Psoas muscle (tissue), 8 donors: ENCODE measurements around the gene RNASE7. TPM values are rescaled to one million over a fixed set of nuclear protein-coding genes. Genes with fewer than 3 reads are reported as not detected.
A peak's percentile ranks its signal among the peaks of the same experiment; 100 is the strongest.

Source experiments
- ATAC-seq, 4 donors: fragments of 200-7000 bp; cut with Tn5 transposase; one replicate each; pipeline ENCODE4 v1.9.1; 2020; ENCODE audit warnings: moderate library complexity in 3 of 4, mild to moderate bottlenecking in 2 of 4
- DNase-seq, 2 donors: peaks; one replicate each; pipeline ENCODE4 v3.0.0-alpha.2; 2020
- H3K27ac ChIP-seq: fragments of 200-600 bp; one replicate; pipeline ENCODE4 v1.8.0; 2022
- H3K27me3 ChIP-seq, 3 donors: fragments of 200-600 bp in 1 of 3; one replicate each; pipeline versions ENCODE4 v1.6.1 to v1.8.0; 2013 to 2022; ENCODE audit warnings: low read length in 2 of 3, mild to moderate bottlenecking in 2 of 3, moderate library complexity in 1 of 3; ENCODE audit not compliant: insufficient read depth in 3 of 3
- H3K36me3 ChIP-seq, 2 donors: fragments of 200-600 bp in 1 of 2; one replicate each; pipeline versions ENCODE4 v1.6.1 to v1.8.0; 2013 to 2022; ENCODE audit warnings: low read depth in 1 of 2, mild to moderate bottlenecking in 1 of 2, moderate library complexity in 1 of 2; ENCODE audit not compliant: insufficient read depth in 1 of 2
- H3K4me1 ChIP-seq: fragments of 200-600 bp; one replicate; pipeline ENCODE4 v1.8.0; 2022
- H3K4me3 ChIP-seq: fragments of 200-600 bp; one replicate; pipeline ENCODE4 v1.8.0; 2022; ENCODE audit warnings: mild to moderate bottlenecking
- H3K9me3 ChIP-seq: fragments of 200-600 bp; one replicate; pipeline ENCODE4 v1.8.0; 2022
- WGBS, 3 donors: extraction: QIAGEN DNeasy Blood & Tissue Kit; methylation state at CpG; one replicate each; pipeline versions ENCODE4 v1.1.6 to v1.1.7; 2013; 5-methylcytosine and 5-hydroxymethylcytosine counted together
- intact Hi-C, 2 donors: fragments of 100-400 bp; cut with DNase I; formaldehyde crosslinking; loops; one replicate each; pipeline versions ENCODE4 v1.11.0 to v1.14.2; 2022
- polyA plus RNA-seq, 3 donors: library from polyadenylated mRNA; stranded (reverse); fragments of 200-250 nt; gene quantifications; one replicate each; pipeline ENCODE4 v1.2.3, GENCODE V29; 2013
- total RNA-seq, 4 donors: library from RNA; stranded (reverse); fragmentation: NEBNext Ultra II Directional in 2 of 4; extraction: Animal tissue kit (Norgen Biotek cat#: 25700) in 2 of 4; gene quantifications; one replicate each; pipeline versions ENCODE4 v1.2.1 to v1.2.4, GENCODE V29; 2021 to 2023
- TF ChIP-seq, protein P1 (sequence below): fragments of 200-600 bp; IDR thresholded peaks from one replicate; pipeline ENCODE4 v1.8.0; 2022; ENCODE audit warnings: antibody characterized with exemption
- donor health status: healthy with polysubstance abuse.
- donor health status: DM: no; HTN: no; CAD: no; lungs with moderate emphysema.
- donor health status: Bipolar disorder and iron deficiency.
- donor health status: healthy.
- donor health status: DM: yes; HTN: yes; CAD: no.
- donor health status: DM: no; HTN: no; CAD: no.
- donor health status: DM: no; HTN: no; CAD: no.
- donor health status: DM: yes; HTN: yes; CAD: no.

RNASE7 gene
- total and polyA plus RNA-seq, 7 donors = 0.15 to 1.9 (median 0.38) TPM; not detected in 1

DNA sequence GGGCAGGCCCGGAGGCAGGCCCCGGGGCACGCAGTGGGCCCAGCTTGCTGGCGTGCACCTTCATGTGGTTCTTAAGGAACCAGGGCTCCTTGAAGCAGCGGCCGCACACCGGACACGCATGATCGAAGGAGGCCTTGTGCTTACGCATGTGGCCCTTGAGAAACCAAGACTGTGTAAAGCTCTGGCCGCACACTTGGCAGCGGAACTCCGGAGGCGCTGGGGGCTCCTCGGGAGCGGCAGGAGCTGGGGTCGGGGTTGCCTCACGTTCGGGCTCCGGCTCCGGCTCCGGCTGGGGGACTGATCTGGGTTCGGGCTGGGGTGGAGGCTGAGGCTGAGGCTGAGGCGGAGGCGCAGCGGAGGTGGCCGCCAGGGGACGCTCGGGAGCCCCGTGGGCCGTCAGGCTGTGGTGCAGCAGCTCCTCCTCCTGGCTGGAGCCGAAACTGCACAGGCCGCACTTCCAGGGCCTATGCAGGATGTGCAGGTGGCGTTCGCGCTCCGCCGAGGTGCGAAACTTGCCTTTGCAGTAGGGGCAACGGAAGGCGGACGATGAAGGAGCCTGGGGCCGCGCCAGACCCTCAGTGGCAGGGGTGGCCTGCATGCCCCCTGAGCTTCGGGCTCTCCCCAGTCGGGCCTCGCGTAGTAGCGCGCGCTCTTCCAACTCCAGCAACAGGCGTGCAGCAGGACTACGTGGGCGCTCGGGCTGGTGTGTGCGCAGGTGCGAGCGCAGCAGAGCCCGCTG is 50.3 kb downstream of the RNASE7 start:
- 49 to 57% (median 49%) methylated on average over 56 to 59 of the region's 59 CpGs for WGBS, 3 donors
- no peaks in the 10 kb centered on the region for H3K27me3 ChIP-seq
- peaks cover 4% of the 10 kb centered on the region for H3K4me1 ChIP-seq
- no peaks in the 10 kb centered on the region for H3K9me3 ChIP-seq
- intact Hi-C loops = loop anchor here in 1 of 2 donors (5.0 to 10.0 kb wide), 2 partner anchors 75 to 408 kb away; partner anchors contain the start of genes ANG and RNASE4
- ATAC-seq (peak; percentile 91 to 95 (median 92)), DNase-seq (peak; percentile 83 to 92)
- peaks cover 0 to 46% of the 10 kb centered on the region in 2 donors for H3K36me3 ChIP-seq
- H3K27ac ChIP-seq = no peak overlapping the region
- no peak overlapping the region for H3K4me3 ChIP-seq
- TF ChIP-seq, protein P1, sequence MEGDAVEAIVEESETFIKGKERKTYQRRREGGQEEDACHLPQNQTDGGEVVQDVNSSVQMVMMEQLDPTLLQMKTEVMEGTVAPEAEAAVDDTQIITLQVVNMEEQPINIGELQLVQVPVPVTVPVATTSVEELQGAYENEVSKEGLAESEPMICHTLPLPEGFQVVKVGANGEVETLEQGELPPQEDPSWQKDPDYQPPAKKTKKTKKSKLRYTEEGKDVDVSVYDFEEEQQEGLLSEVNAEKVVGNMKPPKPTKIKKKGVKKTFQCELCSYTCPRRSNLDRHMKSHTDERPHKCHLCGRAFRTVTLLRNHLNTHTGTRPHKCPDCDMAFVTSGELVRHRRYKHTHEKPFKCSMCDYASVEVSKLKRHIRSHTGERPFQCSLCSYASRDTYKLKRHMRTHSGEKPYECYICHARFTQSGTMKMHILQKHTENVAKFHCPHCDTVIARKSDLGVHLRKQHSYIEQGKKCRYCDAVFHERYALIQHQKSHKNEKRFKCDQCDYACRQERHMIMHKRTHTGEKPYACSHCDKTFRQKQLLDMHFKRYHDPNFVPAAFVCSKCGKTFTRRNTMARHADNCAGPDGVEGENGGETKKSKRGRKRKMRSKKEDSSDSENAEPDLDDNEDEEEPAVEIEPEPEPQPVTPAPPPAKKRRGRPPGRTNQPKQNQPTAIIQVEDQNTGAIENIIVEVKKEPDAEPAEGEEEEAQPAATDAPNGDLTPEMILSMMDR = peak; percentile 100

DNA sequence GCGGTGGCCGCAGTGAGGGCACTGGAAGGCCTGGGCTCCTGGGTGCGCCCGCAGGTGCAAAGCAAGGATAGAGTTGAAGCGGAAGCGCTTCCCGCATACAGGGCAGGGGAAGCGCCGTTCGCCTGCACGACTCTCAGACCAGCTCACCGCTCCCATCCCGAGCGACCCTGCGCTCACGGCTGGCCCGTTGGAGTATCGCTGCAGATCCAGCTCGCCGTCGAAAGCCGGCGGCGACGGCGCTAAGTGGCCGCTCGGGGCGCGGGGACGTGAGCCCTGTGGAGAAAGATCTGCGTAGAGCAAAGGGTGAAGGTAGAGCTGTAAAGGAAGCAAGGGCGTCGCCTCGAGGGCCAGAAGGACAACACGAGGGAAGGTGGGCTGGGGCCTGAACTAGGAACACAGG is 50.9 kb downstream of the RNASE7 start:
- intact Hi-C loops = loop anchor here in 1 of 2 donors (5.0 to 10.0 kb wide), 2 partner anchors 76 to 408 kb away; partner anchors contain the start of genes ANG and RNASE4
- Histone ChIP-seq H3K36me3 (peaks cover 0 to 45% of the 10 kb centered on the region in 2 donors), H3K9me3 (no peaks in the 10 kb centered on the region), H3K27ac (no peak overlapping the region), H3K4me3 (no peak overlapping the region), H3K4me1 (peaks cover 4% of the 10 kb centered on the region), H3K27me3 (no peaks in the 10 kb centered on the region)
- WGBS, 3 donors = 81 to 84% (median 81%) methylated on average over 36 of the region's 36 CpGs
- DNase-seq (no peak), ATAC-seq (no peak)
- TF ChIP-seq, protein P1 = no peak

Other genes with a start within 250 kb of the RNASE7 start
- 100 to 1,000 TPM in 2 of 4 donors, 10 to 100 TPM in 2; 94.4 to 192 (median 139) TPM for gene RNASE1, start 239.5 kb upstream of the RNASE7 start, total RNA-seq
- gene RNASE1, start 239.5 kb upstream of the RNASE7 start, polyA plus RNA-seq = 100 to 1,000 TPM in 2 of 3 donors, 10 to 100 TPM in 1; 80.2 to 117 (median 111) TPM
- not detected for gene RNASE3, start 151.0 kb upstream of the RNASE7 start, total RNA-seq
- under 1 TPM in 2 of 3 donors, not detected in 1; 0.05 to 0.51 TPM for gene RNASE3, start 151.0 kb upstream of the RNASE7 start, polyA plus RNA-seq
- 1 to 10 TPM in 1 of 4 donors, under 1 TPM in 2, not detected in 1; 0.78 to 1.1 (median 0.90) TPM for gene RNASE2, start 86.9 kb upstream of the RNASE7 start, total RNA-seq
- gene RNASE2, start 86.9 kb upstream of the RNASE7 start, polyA plus RNA-seq = 1 to 10 TPM in 2 of 3 donors, under 1 TPM in 1; 0.38 to 1.8 (median 1.1) TPM
- 10 to 100 TPM; 24.6 to 38.0 (median 29.3) TPM for gene METTL17, start 52.4 kb upstream of the RNASE7 start, total RNA-seq
- 10 to 100 TPM; 38.6 to 55.7 (median 50.7) TPM for gene METTL17, start 52.4 kb upstream of the RNASE7 start, polyA plus RNA-seq
- gene SLC39A2, start 43.1 kb upstream of the RNASE7 start, total RNA-seq = not detected
- gene SLC39A2, start 43.1 kb upstream of the RNASE7 start, polyA plus RNA-seq = under 1 TPM in 1 of 3 donors, not detected in 2; 0.04 TPM
- gene NDRG2, start 17.3 kb upstream of the RNASE7 start, total RNA-seq = 100 to 1,000 TPM; 552 to 931 (median 770) TPM
- 1,000 to 10,000 TPM in 1 of 3 donors, 100 to 1,000 TPM in 2; 328 to 2,087 (median 762) TPM for gene NDRG2, start 17.3 kb upstream of the RNASE7 start, polyA plus RNA-seq
- gene TPPP2, start 12.1 kb upstream of the RNASE7 start, total RNA-seq = 1 to 10 TPM in 3 of 4 donors, under 1 TPM in 1; 0.90 to 3.2 (median 2.5) TPM
- 1 to 10 TPM in 2 of 3 donors, not detected in 1; 1.3 to 2.0 TPM for gene TPPP2, start 12.1 kb upstream of the RNASE7 start, polyA plus RNA-seq
- not detected for gene RNASE13, start 7.6 kb upstream of the RNASE7 start, total RNA-seq
- under 1 TPM in 1 of 3 donors, not detected in 2; 0.05 TPM for gene RNASE13, start 7.6 kb upstream of the RNASE7 start, polyA plus RNA-seq
- gene RNASE8, start 15.5 kb downstream of the RNASE7 start, total RNA-seq = not detected
- not detected for gene RNASE8, start 15.5 kb downstream of the RNASE7 start, polyA plus RNA-seq
- 10 to 100 TPM in 3 of 4 donors, 1 to 10 TPM in 1; 9.8 to 18.7 (median 12.6) TPM for gene ARHGEF40, start 27.9 kb downstream of the RNASE7 start, total RNA-seq
- gene ARHGEF40, start 27.9 kb downstream of the RNASE7 start, polyA plus RNA-seq = 10 to 100 TPM in 1 of 3 donors, 1 to 10 TPM in 2; 6.8 to 10.1 (median 7.3) TPM
- 10 to 100 TPM; 13.9 to 28.5 (median 22.9) TPM for gene ZNF219, start 56.3 kb downstream of the RNASE7 start, total RNA-seq
- 10 to 100 TPM; 32.2 to 38.1 (median 35.4) TPM for gene ZNF219, start 56.3 kb downstream of the RNASE7 start, polyA plus RNA-seq
- under 1 TPM in 2 of 4 donors, not detected in 2; 0.17 TPM for gene TMEM253, start 58.7 kb downstream of the RNASE7 start, total RNA-seq
- under 1 TPM; 0.10 to 0.29 (median 0.27) TPM for gene TMEM253, start 58.7 kb downstream of the RNASE7 start, polyA plus RNA-seq
- under 1 TPM in 1 of 4 donors, not detected in 3; 0.32 TPM for gene OR5AU1, start 113.7 kb downstream of the RNASE7 start, total RNA-seq
- gene OR5AU1, start 113.7 kb downstream of the RNASE7 start, polyA plus RNA-seq = not detected
- 100 to 1,000 TPM; 217 to 310 (median 245) TPM for gene HNRNPC, start 227.1 kb downstream of the RNASE7 start, total RNA-seq
- gene HNRNPC, start 227.1 kb downstream of the RNASE7 start, polyA plus RNA-seq = 100 to 1,000 TPM; 215 to 290 (median 282) TPM
- gene RPGRIP1, start 237.7 kb downstream of the RNASE7 start, total RNA-seq = not detected
- under 1 TPM in 2 of 3 donors, not detected in 1; 0.04 to 0.15 TPM for gene RPGRIP1, start 237.7 kb downstream of the RNASE7 start, polyA plus RNA-seq